NB4 (cell line): Measurements from ENCODE around the gene CCDC142.

ENCODE experiments used
- CTCF ChIP-seq: IDR thresholded peaks from one replicate; pipeline ENCODE4 v1.5.1; 2012; ENCODE audit warnings: low read depth, low read length
- MAX ChIP-seq: IDR thresholded peaks from 2 replicates; pipeline ENCODE4 v1.6.1; 2011; ENCODE audit warnings: low read depth, low read length
- POLR2A ChIP-seq: IDR thresholded peaks from 2 replicates; pipeline ENCODE4 v1.6.1; 2011; ENCODE audit warnings: mild to moderate bottlenecking; ENCODE audit not compliant: insufficient read length; ENCODE audit errors: extremely low read depth

GRCh38 chr2:74524005-74524404 lies 41.2 kb upstream of the CCDC142 start:
- no peak for TF ChIP-seq POLR2A
- TF ChIP-seq CTCF, result no peak
- no peak for TF ChIP-seq MAX
